GM19351 (cell line): ENCODE results near the gene RAB1B.

Experiments used
- ATAC-seq: cut with Tn5 transposase; IDR thresholded peaks from one replicate; pipeline ENCODE4 v1.9.1; 2021; ENCODE audit warnings: mild to moderate bottlenecking, moderate library complexity; ENCODE audit not compliant: unreplicated experiment

RAB1B gene

DNA sequence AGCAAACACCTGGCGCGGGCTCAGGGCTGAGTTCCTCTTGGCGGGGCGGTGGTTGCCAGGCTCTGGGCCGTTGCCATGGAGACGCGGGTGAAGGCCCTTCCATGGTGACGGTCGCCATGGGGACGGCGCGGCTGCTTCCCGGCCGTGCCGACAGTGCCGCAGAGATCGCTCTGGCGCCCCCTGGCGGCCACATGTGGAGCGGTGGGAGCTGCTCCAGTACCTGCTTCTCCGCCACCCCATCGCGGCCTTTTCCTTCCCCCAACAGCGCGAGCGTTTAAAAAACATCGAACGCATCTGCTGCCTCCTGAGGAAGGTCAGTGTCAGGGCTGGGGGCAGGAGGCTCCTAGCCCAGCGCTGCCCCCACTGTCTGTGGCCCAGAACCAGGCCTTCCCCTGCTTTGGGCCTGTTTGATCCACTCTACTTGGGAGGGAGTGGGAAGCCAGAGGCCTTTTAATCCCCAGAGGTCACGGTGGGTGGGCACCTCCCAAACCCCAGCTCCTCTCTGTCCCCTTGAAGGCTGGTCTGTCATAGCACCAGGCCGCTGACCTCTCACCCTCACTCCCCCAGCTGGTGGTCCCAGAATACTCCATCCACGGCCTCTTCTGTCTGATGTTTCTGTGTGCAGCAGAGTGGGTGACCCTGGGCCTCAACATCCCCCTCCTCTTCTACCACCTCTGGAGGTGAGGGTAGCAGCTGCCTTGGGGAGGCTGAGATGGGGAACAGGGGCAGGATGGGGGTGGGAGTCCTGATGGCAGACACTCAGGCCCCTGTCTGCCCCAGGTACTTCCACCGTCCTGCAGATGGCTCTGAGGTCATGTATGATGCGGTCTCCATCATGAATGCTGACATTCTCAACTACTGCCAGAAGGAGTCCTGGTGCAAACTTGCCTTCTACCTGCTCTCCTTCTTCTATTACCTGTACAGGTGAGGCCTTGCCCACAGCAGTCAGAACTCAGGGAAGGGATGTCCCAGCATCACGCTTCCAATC, 14.3 kb downstream of the RAB1B start:
- peak; percentile 90 for ATAC-seq

DNA sequence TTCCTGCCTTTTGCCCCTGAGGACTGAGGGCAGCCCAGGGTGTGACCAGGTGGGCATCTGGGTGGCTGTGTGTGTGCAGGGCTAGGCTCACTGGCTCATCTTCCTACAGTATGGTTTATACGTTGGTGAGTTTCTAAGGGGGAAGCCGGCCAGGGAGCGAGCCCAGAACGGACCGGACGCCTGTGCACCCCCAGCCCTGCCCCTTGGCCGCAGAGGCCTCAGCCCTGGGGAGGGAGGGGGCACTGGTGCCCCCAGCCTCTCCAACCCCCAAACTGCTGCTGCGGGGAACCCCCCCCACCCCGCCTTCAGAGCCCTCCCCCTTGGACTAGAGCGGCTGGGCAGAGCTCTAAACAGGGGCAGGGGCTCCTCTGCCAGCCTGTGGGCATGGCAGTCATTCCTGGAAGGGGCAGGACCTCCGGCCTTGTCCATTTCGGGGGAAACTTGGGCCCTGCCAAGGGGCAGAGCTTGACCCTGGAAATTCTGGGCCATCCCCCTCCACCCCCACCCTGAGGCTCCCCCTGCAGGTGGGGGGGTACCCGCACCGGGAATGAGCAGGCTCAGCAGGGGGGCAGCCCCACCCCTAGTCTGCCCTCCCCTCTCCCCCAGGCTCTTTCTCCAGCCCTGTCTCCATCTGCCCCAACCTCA, 15.1 kb downstream of the RAB1B start:
- ATAC-seq: no peak

- ATAC-seq: no peak
Observed at GRCh38 chr11:66284526-66285078, 16.2 kb downstream of the RAB1B start.

DNA sequence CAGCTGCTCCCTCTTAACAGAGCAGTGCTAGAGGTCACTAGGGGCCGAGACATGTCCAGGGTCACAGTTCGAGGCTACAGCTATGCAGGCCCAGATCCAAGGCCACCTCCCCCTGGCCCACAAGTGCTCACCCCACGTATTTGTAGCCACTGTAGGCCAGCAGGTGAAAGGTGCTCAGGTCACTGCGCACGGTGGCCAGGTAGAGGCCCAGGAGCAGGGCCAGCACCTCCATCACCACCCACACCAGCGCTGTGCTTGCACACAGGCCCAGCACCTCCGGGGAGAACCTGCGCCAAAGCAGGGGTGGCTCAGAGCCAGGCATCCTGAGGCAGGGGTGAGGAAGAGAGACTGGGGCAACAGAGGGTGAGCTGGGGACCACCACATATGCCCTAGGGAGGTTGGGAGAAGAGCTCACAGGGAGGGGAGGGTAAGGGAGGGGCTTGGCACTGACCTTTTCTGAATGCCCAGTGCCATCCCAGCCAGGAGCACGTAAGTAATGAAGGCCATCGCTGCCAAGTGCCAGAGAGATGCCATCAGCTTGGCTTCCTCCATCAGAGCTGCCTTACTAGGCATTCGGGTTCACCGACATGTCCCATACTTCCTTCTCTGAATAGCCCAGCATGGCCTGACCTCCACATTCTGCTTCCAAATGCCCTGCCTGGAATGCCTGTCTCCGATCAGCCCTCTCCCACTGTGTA, 17.0 kb downstream of the RAB1B start:
- no peak for ATAC-seq

- ATAC-seq: no peak
Observed at GRCh38 chr11:66286699-66287098, 18.3 kb downstream of the RAB1B start.

- no peak for ATAC-seq
Observed at GRCh38 chr11:66287211-66287888, 18.9 kb downstream of the RAB1B start.

- ATAC-seq: no peak
Observed at GRCh38 chr11:66287889-66288670, 19.6 kb downstream of the RAB1B start.

DNA sequence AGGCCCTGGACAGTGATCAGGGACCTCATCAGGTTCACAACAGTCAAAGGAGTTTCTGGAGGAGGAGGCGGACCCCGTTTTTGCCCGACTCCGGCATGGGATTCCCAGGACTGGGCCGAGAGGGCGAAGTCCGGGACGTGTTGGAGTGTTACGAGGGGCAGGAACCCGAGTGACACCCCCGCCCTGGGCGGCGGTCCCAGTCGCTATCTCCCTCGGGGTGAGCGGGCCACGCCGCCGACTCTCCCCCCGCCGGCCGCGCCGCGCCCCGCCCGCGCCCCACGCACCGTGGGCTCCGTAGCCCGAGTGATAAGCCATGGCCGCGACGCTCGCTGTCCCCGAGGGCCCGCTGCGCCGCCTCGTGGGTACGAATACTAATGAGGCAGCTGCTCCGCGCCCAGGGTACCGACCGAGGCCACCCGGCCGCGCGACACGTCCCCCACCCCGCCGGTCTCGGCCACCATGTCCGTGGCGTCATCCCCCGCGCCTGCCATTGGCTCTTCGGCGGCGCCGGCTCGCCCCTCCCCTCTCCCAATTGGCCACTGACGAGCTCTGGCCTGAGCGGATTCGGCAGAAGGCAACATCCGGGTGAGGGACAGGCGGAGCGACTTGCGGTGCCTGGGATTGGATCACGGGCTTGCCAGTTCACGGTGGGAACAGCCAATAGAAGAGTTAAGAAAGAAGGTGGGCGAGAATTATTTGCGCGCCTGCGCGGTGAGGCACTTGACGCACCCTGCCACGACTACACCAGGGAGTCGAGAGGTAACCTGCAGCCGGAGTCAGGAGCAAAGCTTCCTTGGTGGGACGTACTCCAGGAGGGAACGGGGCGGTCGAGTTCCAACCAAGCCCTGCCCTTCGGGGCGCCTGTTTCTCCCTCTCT, 20.5 kb downstream of the RAB1B start, which contains the start of gene YIF1A:
Gene YIF1A (minus strand): TSS at position 473 of the 877 bp plus-strand sequence. CDS start 158 bp downstream, at position 315.
- ATAC-seq: peak; percentile 93

GRCh38 chr11:66289548-66290329, 21.3 kb downstream of the RAB1B start:
- peak; percentile 34 for ATAC-seq

DNA sequence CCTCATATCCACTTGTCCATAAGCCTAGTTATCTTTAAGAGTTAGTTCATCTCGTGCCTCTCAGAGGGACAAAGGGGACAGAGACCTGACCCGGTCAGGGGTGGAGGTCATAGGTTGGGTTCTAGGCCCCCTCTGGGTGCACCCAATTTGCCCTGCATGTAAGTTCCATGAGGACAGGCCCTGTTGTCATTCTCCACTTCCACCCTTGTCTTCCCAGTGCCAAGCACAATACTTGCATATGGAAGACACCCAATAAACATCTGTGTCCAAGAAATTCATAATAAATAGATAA, 21.8 kb downstream of the RAB1B start:
- no peak for ATAC-seq

GRCh38 chr11:66291303-66291705, 22.9 kb downstream of the RAB1B start:
- no peak for ATAC-seq

GRCh38 chr11:66291706-66292542, 23.5 kb downstream of the RAB1B start, which contains the start of gene TMEM151A:
TMEM151A (plus strand) TSS chr11:66291894; CDS start chr11:66292014, 120 bp downstream.
- ATAC-seq: no peak

- no peak for ATAC-seq
Observed at GRCh38 chr11:66292543-66293332, 24.3 kb downstream of the RAB1B start.

- no peak for ATAC-seq
Observed at GRCh38 chr11:66293352-66293751, 24.9 kb downstream of the RAB1B start.

GRCh38 chr11:66293777-66294625, 25.6 kb downstream of the RAB1B start:
- no peak for ATAC-seq
